Activated B cell treated with CpG ODN at 0.5 μM for 24 hours (primary cell): ENCODE data around the gene DLGAP4. TPM values are rescaled to one million over a fixed set of nuclear protein-coding genes. Genes with fewer than 3 reads are reported as not detected.

Experiments used
- ATAC-seq: fragments of 200-7000 bp; cut with Tn5 transposase; one replicate; pipeline ENCODE4 v1.10.0; 2021; ENCODE audit warnings: low read depth, mild to moderate bottlenecking, moderate library complexity
- CTCF ChIA-PET: fragments of 350-600 bp; sonication (Branson Sonifier 250); formaldehyde crosslinking; loops from one replicate; lab custom pipeline; 2021; ENCODE audit warnings: antibody characterized with exemption; lab: Charles Lee
- POLR2A ChIA-PET: fragments of 350-600 bp; sonication (Branson Sonifier 250); formaldehyde crosslinking; loops from one replicate; lab custom pipeline; 2021; ENCODE audit warnings: antibody characterized with exemption; lab: Charles Lee
- DNase-seq: peaks from one replicate; pipeline ENCODE4 v3.0.0; 2022
- H3K27ac Mint-ChIP-seq: one replicate; pipeline ENCODE4 v1.8.0; 2020; ENCODE audit warnings: mixed read lengths
- H3K27me3 Mint-ChIP-seq: one replicate; pipeline ENCODE4 v1.8.0; 2021; ENCODE audit warnings: mixed read lengths
- H3K36me3 Mint-ChIP-seq: one replicate; pipeline ENCODE4 v1.8.0; 2021; ENCODE audit warnings: low read depth, mixed read lengths
- H3K4me1 Mint-ChIP-seq: one replicate; pipeline ENCODE4 v1.8.0; 2021; ENCODE audit warnings: mixed read lengths
- H3K4me3 Mint-ChIP-seq: one replicate; pipeline ENCODE4 v1.8.0; 2020; ENCODE audit warnings: mild to moderate bottlenecking, mixed read lengths
- H3K9me3 Mint-ChIP-seq: one replicate; pipeline ENCODE4 v1.8.0; 2020; ENCODE audit warnings: mixed read lengths
- CTCF ChIP-seq: fragments of 200-600 bp; IDR thresholded peaks from one replicate; pipeline ENCODE4 v1.8.0; 2022; ENCODE audit warnings: antibody characterized with exemption, mild to moderate bottlenecking
- intact Hi-C: fragments of 100-400 bp; cut with micrococcal nuclease; formaldehyde crosslinking; loops from one replicate; pipeline ENCODE4 v1.15.1; 2024
- total RNA-seq: library from RNA; stranded (reverse); gene quantifications from 2 replicates; pipeline ENCODE4 v1.2.3, GENCODE V29; 2022

Gene DLGAP4
- total RNA-seq, 1 donor from 2014 or later: 38.7 TPM

GRCh38 chr20:36390719-36391415 lies 84.7 kb downstream of the DLGAP4 start:
- intact Hi-C loops: no loop called here
- Mint-ChIP-seq H3K4me1 (no peaks in the 10 kb centered on the region), H3K27ac (no peak overlapping the region), H3K4me3 (no peak overlapping the region), H3K36me3 (no peaks in the 10 kb centered on the region), H3K9me3 (no peaks in the 10 kb centered on the region), H3K27me3 (peaks cover 11% of the 10 kb centered on the region)
- ChIA-PET POLR2A (no interaction called here), CTCF (interaction anchor here (1.5 kb wide), 1 partner anchor 188 kb away, joined by 3 read pairs; no protein-coding TSS in a partner anchor)
- ATAC-seq (no peak), DNase-seq (no peak)
- no peak for TF ChIP-seq CTCF

GRCh38 chr20:36391456-36391855 lies 85.3 kb downstream of the DLGAP4 start:
- Mint-ChIP-seq H3K9me3 (no peaks in the 10 kb centered on the region), H3K4me1 (no peaks in the 10 kb centered on the region), H3K4me3 (no peak overlapping the region), H3K27me3 (peaks cover 11% of the 10 kb centered on the region), H3K36me3 (no peaks in the 10 kb centered on the region), H3K27ac (no peak overlapping the region)
- DNase-seq (no peak), ATAC-seq (no peak)
- CTCF ChIA-PET: interaction anchor here (1.5 kb wide), 1 partner anchor 189 kb away, joined by 3 read pairs; no protein-coding TSS in a partner anchor
- TF ChIP-seq CTCF: no peak
- POLR2A ChIA-PET: no interaction called here
- intact Hi-C loops: no loop called here

GRCh38 chr20:36391955-36392354 lies 85.8 kb downstream of the DLGAP4 start:
- H3K4me1 Mint-ChIP-seq: no peaks in the 10 kb centered on the region
- H3K4me3 Mint-ChIP-seq: no peak overlapping the region
- H3K27ac Mint-ChIP-seq: no peak overlapping the region
- TF ChIP-seq CTCF: no peak
- peaks cover 11% of the 10 kb centered on the region for H3K27me3 Mint-ChIP-seq
- ChIA-PET CTCF (interaction anchor here (0.6 to 1.5 kb wide), 2 partner anchors 132 to 189 kb away, joined by 3 read pairs; no protein-coding TSS in a partner anchor), POLR2A (no interaction called here)
- ATAC-seq: no peak
- DNase-seq: no peak
- intact Hi-C loops: no loop called here
- no peaks in the 10 kb centered on the region for H3K9me3 Mint-ChIP-seq
- H3K36me3 Mint-ChIP-seq: no peaks in the 10 kb centered on the region

- no peak for TF ChIP-seq CTCF
- no peak overlapping the region for H3K4me3 Mint-ChIP-seq
- ChIA-PET CTCF (no interaction called here), POLR2A (no interaction called here)
- no peak for DNase-seq
- ATAC-seq: no peak
- intact Hi-C loops: no loop called here
- no peaks in the 10 kb centered on the region for H3K36me3 Mint-ChIP-seq
- H3K27me3 Mint-ChIP-seq: peaks cover 11% of the 10 kb centered on the region
- H3K9me3 Mint-ChIP-seq: no peaks in the 10 kb centered on the region
- H3K27ac Mint-ChIP-seq: no peak overlapping the region
- H3K4me1 Mint-ChIP-seq: no peaks in the 10 kb centered on the region
These were observed 86.8 kb downstream of the DLGAP4 start for GRCh38 chr20:36392989-36393388.

GRCh38 chr20:36394340-36394965 lies 88.3 kb downstream of the DLGAP4 start:
- peaks cover 13% of the 10 kb centered on the region for H3K27me3 Mint-ChIP-seq
- no peak overlapping the region for H3K27ac Mint-ChIP-seq
- no peak for TF ChIP-seq CTCF
- H3K4me1 Mint-ChIP-seq: no peaks in the 10 kb centered on the region
- DNase-seq (no peak), ATAC-seq (no peak)
- H3K9me3 Mint-ChIP-seq: no peaks in the 10 kb centered on the region
- intact Hi-C loops: no loop called here
- no peaks in the 10 kb centered on the region for H3K36me3 Mint-ChIP-seq
- POLR2A ChIA-PET: no interaction called here
- H3K4me3 Mint-ChIP-seq: no peak overlapping the region
- CTCF ChIA-PET: no interaction called here
